HepG2 (cell line): Measurements from ENCODE around the gene CIAO3. TPM values are rescaled to one million over a fixed set of nuclear protein-coding genes. Genes with fewer than 3 reads are reported as not detected.

Source experiments
- DMAP1 ChIP-seq: IDR thresholded peaks from 2 replicates; pipeline ENCODE4 v1.6.1; 2016
- DPF2 ChIP-seq: sonication (generic); formaldehyde crosslinking; IDR thresholded peaks from 2 replicates; pipeline ENCODE4 v1.4.0; 2020; ENCODE audit warnings: mild to moderate bottlenecking, low read depth, missing genetic modification reagents, borderline replicate concordance
- EED ChIP-seq: sonication (generic); formaldehyde crosslinking; IDR thresholded peaks from 2 replicates; pipeline ENCODE4 v1.5.0; 2020; ENCODE audit warnings: mild to moderate bottlenecking, missing genetic modification reagents
- GZF1 ChIP-seq: sonication (generic); formaldehyde crosslinking; IDR thresholded peaks from 2 replicates; pipeline ENCODE4 v1.5.1; 2020; ENCODE audit warnings: mild to moderate bottlenecking, missing genetic modification reagents
- ISX ChIP-seq: sonication (generic); formaldehyde crosslinking; conservative IDR thresholded peaks from 2 replicates; pipeline ENCODE4 v1.5.0; 2020; ENCODE audit warnings: missing genetic modification reagents
- NFE2L2 ChIP-seq: fragments of 150-350 bp; IDR thresholded peaks from 2 replicates; pipeline ENCODE4 v1.6.1; 2014; ENCODE audit warnings: low read length
- ZBTB20 ChIP-seq: sonication (generic); formaldehyde crosslinking; IDR thresholded peaks from 2 replicates; pipeline ENCODE4 v1.8.1; 2023; ENCODE audit warnings: missing genetic modification reagents, low read depth, mild to moderate bottlenecking, borderline replicate concordance
- ZBTB38 ChIP-seq: sonication (generic); formaldehyde crosslinking; IDR thresholded peaks from 2 replicates; pipeline ENCODE4 v1.5.1; 2020; ENCODE audit warnings: mild to moderate bottlenecking, missing genetic modification reagents
- ZBTB8A ChIP-seq: sonication (generic); formaldehyde crosslinking; IDR thresholded peaks from 2 replicates; pipeline ENCODE4 v1.4.0; 2020; ENCODE audit warnings: mild to moderate bottlenecking, low read depth, missing genetic modification reagents, borderline replicate concordance
- ZNF230 ChIP-seq: sonication (generic); formaldehyde crosslinking; IDR thresholded peaks from 2 replicates; pipeline ENCODE4 v1.4.0; 2020; ENCODE audit warnings: mild to moderate bottlenecking, missing genetic modification reagents
- ZNF451 ChIP-seq: sonication (generic); formaldehyde crosslinking; IDR thresholded peaks from 2 replicates; pipeline ENCODE4 v1.5.0; 2020; ENCODE audit warnings: mild to moderate bottlenecking, missing genetic modification reagents
- ZNF557 ChIP-seq: sonication (generic); formaldehyde crosslinking; IDR thresholded peaks from 2 replicates; pipeline ENCODE4 v1.4.0; 2020; ENCODE audit warnings: missing genetic modification reagents
- ZNF644 ChIP-seq: IDR thresholded peaks from 2 replicates; pipeline ENCODE4 v1.6.1; 2016; ENCODE audit warnings: low read depth
- ZSCAN12 ChIP-seq: sonication (generic); formaldehyde crosslinking; IDR thresholded peaks from 2 replicates; pipeline ENCODE4 v1.9.0; 2021; ENCODE audit warnings: mild to moderate bottlenecking, missing genetic modification reagents
- polyA plus RNA-seq, 8 experiments: library from polyadenylated mRNA; depleted of rRNA in 3 of 8; stranded (reverse) in 7 of 8; unstranded in 1 of 8; fragments of >200 nt; fragmentation: Illumina TruSeq in 4 of 8; extraction: Trizol in 4 of 8; gene quantifications; 2 replicates each; pipeline versions ENCODE4 v1.2.1 to v1.2.3, GENCODE V29; 2011 to 2016; ENCODE audit warnings: low read depth in 4 of 8, missing spikeins in 1 of 8, mixed read lengths in 1 of 8; ENCODE audit not compliant: insufficient read depth in 1 of 8
- total RNA-seq, 5 experiments: library from RNA; depleted of rRNA; stranded (reverse); fragments of >200 nt; fragmentation: Illumina TruSeq; extraction: Trizol; gene quantifications; 2 replicates each; pipeline ENCODE4 v1.2.3, GENCODE V29; 2016; ENCODE audit warnings: low read depth in 1 of 5
- TF ChIP-seq, protein P1 (sequence below): sonication (generic); formaldehyde crosslinking; IDR thresholded peaks from 2 replicates; pipeline ENCODE4 v1.4.0; 2020; ENCODE audit warnings: missing genetic modification reagents
- TF ChIP-seq, protein P2 (sequence below): sonication (generic); formaldehyde crosslinking; IDR thresholded peaks from 2 replicates; pipeline ENCODE4 v1.8.1; 2022; ENCODE audit warnings: mild to moderate bottlenecking, missing genetic modification reagents
- TF ChIP-seq, protein P3 (sequence below), 2 experiments: sonication (generic) in 1 of 2; formaldehyde crosslinking in 1 of 2; IDR thresholded peaks; 2 replicates each; pipeline versions ENCODE4 v1.6.1 to v1.9.0; 2014 to 2022; ENCODE audit warnings: antibody characterized with exemption in 1 of 2, borderline replicate concordance in 1 of 2, inconsistent platforms in 1 of 2, low read depth in 1 of 2, missing genetic modification reagents in 1 of 2

CIAO3 gene
- total and polyA plus RNA-seq, 2 of the 13 experiments (the other 11 are each of a cell fraction or from before 2014, with no cell fraction given), result 21.7 to 25.0 TPM

GRCh38 chr16:700684-701584, 39.9 kb downstream of the CIAO3 start (continued):
- TF ChIP-seq, protein P1, sequence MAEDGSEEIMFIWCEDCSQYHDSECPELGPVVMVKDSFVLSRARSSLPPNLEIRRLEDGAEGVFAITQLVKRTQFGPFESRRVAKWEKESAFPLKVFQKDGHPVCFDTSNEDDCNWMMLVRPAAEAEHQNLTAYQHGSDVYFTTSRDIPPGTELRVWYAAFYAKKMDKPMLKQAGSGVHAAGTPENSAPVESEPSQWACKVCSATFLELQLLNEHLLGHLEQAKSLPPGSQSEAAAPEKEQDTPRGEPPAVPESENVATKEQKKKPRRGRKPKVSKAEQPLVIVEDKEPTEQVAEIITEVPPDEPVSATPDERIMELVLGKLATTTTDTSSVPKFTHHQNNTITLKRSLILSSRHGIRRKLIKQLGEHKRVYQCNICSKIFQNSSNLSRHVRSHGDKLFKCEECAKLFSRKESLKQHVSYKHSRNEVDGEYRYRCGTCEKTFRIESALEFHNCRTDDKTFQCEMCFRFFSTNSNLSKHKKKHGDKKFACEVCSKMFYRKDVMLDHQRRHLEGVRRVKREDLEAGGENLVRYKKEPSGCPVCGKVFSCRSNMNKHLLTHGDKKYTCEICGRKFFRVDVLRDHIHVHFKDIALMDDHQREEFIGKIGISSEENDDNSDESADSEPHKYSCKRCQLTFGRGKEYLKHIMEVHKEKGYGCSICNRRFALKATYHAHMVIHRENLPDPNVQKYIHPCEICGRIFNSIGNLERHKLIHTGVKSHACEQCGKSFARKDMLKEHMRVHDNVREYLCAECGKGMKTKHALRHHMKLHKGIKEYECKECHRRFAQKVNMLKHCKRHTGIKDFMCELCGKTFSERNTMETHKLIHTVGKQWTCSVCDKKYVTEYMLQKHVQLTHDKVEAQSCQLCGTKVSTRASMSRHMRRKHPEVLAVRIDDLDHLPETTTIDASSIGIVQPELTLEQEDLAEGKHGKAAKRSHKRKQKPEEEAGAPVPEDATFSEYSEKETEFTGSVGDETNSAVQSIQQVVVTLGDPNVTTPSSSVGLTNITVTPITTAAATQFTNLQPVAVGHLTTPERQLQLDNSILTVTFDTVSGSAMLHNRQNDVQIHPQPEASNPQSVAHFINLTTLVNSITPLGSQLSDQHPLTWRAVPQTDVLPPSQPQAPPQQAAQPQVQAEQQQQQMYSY (CRISPR knock-in tag), result peak; percentile 45; the same call in 1 of the 2 replicates
- TF ChIP-seq ZNF557 (CRISPR knock-in tag), result no peak
- no peak for TF ChIP-seq ZNF451 (CRISPR knock-in tag)
- TF ChIP-seq ZNF230, result peak; percentile 80; the same call in 1 of the 2 replicates
- TF ChIP-seq, protein P2, sequence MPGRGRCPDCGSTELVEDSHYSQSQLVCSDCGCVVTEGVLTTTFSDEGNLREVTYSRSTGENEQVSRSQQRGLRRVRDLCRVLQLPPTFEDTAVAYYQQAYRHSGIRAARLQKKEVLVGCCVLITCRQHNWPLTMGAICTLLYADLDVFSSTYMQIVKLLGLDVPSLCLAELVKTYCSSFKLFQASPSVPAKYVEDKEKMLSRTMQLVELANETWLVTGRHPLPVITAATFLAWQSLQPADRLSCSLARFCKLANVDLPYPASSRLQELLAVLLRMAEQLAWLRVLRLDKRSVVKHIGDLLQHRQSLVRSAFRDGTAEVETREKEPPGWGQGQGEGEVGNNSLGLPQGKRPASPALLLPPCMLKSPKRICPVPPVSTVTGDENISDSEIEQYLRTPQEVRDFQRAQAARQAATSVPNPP (CRISPR knock-in tag), result 0 out of 2 replicates have a peak, but pooled peaks have one; percentile 62
- no peak for TF ChIP-seq DMAP1 (CRISPR knock-in tag)
- TF ChIP-seq ZNF644 (CRISPR knock-in tag), result no peak
- TF ChIP-seq, protein P3, sequence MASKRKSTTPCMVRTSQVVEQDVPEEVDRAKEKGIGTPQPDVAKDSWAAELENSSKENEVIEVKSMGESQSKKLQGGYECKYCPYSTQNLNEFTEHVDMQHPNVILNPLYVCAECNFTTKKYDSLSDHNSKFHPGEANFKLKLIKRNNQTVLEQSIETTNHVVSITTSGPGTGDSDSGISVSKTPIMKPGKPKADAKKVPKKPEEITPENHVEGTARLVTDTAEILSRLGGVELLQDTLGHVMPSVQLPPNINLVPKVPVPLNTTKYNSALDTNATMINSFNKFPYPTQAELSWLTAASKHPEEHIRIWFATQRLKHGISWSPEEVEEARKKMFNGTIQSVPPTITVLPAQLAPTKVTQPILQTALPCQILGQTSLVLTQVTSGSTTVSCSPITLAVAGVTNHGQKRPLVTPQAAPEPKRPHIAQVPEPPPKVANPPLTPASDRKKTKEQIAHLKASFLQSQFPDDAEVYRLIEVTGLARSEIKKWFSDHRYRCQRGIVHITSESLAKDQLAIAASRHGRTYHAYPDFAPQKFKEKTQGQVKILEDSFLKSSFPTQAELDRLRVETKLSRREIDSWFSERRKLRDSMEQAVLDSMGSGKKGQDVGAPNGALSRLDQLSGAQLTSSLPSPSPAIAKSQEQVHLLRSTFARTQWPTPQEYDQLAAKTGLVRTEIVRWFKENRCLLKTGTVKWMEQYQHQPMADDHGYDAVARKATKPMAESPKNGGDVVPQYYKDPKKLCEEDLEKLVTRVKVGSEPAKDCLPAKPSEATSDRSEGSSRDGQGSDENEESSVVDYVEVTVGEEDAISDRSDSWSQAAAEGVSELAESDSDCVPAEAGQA (IDR thresholded peaks at IDR 0.05; ENCODE audit: low read depth), result no peak
- TF ChIP-seq, protein P3 (CRISPR knock-in tag; IDR thresholded peaks at IDR 0.05; ENCODE audit: borderline replicate concordance), result peak; percentile 91; the same call in 1 of the 2 replicates
- TF ChIP-seq ISX (CRISPR knock-in tag), result 0 out of 2 replicates have a peak, but pooled peaks have one; percentile 76
- no peak for TF ChIP-seq ZBTB38
- no peak for TF ChIP-seq ZBTB20 (CRISPR knock-in tag)
- TF ChIP-seq EED, result no peak
- no peak for TF ChIP-seq ZBTB8A
- TF ChIP-seq NFE2L2, result no peak
- no peak for TF ChIP-seq DPF2 (CRISPR knock-in tag)
- peak; percentile 90 for TF ChIP-seq ZSCAN12 (CRISPR knock-in tag)
- no peak for TF ChIP-seq GZF1 (CRISPR knock-in tag)
